Head of caudate nucleus (tissue), 42 donors: ENCODE measurements around the gene FMO2.

Experiments
- DNase-seq, 42 donors: peaks; one replicate each; pipeline versions ENCODE4 v3.0.0 to v3.0.0-alpha.2; 2020 to 2021; ENCODE audit warnings: mixed read lengths in 7 of 42
- intact Hi-C: fragments of 100-400 bp; cut with DNase I; formaldehyde crosslinking; loops from one replicate; pipeline ENCODE4 v1.15.0; 2022

Gene FMO2, protein sequence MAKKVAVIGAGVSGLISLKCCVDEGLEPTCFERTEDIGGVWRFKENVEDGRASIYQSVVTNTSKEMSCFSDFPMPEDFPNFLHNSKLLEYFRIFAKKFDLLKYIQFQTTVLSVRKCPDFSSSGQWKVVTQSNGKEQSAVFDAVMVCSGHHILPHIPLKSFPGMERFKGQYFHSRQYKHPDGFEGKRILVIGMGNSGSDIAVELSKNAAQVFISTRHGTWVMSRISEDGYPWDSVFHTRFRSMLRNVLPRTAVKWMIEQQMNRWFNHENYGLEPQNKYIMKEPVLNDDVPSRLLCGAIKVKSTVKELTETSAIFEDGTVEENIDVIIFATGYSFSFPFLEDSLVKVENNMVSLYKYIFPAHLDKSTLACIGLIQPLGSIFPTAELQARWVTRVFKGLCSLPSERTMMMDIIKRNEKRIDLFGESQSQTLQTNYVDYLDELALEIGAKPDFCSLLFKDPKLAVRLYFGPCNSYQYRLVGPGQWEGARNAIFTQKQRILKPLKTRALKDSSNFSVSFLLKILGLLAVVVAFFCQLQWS

DNA sequence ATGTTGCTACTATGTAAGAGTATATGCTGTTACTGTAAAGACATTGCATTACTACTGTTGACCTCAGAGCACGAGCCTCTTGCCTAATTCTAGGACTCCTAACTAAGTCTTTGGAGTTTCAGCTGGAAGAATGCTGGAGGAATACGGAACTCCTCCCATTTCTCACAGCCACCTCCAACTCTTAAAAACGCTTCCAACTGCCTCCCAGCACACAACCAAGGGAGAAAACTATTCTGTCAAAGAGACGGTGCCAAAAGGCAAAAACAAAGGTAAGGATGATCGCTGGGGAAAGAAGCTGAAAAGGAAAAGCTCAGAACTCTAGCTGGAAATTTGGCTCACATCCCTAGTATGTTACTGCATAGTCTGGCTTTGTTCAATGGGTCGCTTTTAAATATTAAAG lies at the start of gene FMO2:
Gene FMO2 (plus strand): TSS at position 210 of the 400 bp plus-strand sequence. CDS start 414 bp downstream, outside the sequence.
- intact Hi-C loops: no loop called here
- peak in 1 of 42 donors; percentile 3 for DNase-seq

DNA sequence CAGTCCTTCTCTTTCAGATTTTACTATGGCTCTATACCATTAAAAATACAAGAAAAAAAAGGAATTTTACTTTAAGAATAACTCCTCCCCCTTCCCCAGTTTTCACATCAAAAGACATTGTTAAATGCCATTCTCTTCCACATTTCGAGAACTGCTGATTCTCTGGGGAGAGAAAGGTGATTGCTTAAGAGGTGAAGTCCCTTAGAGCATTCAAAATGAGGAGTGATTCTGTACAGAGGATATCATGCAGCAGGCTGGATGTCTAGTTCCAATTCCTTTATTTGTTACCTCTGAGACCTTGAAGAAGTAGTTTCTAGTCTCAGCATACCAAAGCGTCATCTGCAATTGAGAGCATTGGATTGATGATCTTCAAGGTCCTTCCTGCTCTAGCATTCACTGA lies 47.5 kb upstream of the FMO2 start:
- intact Hi-C loops: no loop called here
- DNase-seq: no peak

DNA sequence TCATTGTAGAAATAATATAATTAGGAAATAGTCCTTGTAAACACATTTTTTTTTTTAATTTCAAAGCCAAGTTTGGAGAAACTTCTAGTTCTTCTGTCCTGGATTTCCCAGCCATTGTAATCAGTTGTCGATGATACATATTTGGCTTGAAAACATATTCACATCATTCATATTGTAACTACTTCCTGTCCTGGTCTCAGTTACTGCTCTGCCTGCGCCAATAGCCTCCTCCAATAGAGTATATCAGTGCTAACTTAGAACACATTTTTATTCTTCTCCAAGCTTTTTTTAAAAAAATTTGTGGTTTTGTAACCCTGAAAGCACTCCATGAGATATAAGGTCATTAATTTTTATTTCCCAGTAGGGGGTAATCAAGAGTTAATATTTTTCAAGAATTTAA lies 46.1 kb upstream of the FMO2 start:
- intact Hi-C loops: no loop called here
- no peak for DNase-seq

DNA sequence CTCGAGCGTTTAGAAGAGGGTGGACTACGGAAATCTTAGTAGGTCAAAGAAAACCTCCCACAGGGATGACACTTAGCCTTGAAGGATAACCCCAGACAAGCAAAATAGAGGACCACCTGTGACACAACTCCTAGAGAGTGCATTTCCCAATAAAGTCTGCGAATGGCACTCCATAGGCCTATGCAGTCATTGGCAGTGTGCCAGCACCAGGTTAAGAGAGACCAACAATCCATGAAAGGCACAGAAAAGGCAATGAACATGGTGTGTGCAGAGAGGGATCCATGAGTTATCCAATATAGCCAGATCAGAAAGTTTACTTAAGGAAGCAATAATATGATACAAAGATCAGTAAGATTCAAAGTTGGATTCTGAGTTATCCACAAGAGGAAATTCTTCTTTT lies 45.2 kb upstream of the FMO2 start:
- DNase-seq: no peak
- intact Hi-C loops: no loop called here

DNA sequence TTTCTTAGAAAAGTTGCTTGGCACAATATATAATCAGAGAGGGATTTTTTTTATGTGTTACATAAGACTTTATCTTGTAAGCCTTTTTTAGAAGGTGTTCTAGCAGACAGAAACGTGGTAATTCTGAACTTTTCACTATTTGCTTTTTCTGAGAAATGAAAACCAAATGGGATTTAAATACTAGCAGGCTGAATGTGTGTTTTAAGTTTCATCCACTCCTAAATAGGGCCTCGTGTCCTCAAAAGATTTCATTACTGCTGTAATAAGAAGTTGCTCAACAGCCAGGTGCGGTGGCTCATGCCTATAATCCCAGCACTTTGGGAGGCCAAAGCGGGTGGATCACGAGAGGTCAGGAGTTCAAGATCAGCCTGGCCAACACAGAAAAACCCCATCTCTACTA lies 44.7 kb upstream of the FMO2 start:
- no peak for DNase-seq
- intact Hi-C loops: no loop called here

DNA sequence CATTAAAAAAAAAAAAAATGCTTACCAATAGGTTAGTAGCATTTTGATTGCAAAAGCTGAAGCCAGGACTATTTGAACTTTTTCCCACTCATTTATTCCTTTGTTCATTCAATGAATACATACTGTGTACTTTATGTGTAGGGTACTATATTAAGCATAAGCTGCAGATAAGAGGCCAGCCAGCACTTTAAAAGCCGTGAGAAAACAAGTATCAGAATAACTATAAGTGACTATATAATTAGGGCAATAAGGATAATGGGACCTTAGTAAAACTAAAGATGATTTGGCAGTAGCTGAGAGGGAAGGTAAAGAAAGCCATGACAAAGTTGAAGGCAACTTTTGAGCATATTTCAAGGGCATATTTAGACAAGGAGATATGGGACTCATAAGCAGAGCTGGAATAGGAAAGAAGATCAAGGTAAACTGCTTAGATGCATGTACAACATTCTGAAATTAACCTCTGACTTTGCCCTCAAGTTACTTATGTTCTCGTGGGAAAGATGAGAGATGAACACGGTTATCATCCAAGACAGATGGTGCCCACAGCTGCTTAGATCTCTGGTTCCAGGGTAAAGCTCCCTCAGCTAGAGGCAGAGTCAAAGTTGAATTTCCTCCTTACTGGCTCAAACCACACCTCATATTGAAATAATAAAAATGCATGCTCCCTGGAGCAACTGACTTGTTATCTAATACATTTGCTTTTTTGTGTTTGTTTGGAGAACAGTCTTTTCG lies 44.0 kb upstream of the FMO2 start:
- intact Hi-C loops: no loop called here
- no peak for DNase-seq

DNA sequence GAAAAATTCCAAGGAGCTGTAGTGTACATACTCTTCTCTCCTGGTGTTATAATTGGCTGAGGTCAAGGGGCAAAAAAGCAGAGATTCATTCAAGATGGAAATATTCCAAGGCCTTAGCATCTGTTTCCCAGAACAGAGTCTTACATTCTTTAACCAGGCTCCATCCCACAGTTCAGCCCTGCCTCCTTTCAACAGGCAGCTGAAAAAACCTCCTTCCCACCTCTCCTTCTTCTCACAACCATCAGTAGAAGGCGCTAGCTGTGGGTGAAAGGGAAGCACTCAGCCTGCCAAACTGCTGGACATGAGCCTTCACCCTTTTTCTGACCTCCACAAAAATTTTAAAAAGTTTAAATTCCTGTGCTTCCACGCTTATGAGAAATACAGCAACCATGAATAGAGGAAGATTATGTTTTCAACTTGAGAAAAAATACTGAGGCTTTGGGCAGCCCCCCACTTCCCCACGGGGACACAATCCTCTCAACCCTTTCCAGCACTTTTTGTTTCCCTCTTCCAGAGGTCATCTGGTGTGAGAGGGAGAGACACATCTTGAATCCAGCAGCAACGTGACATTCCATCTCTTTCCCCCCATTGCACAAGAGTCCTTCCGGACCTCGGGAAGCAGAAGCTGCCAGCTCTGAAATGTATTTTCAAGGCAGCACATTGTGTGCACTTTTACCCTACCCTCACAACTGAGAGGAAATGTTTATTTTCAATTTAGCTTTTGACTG lies 43.2 kb upstream of the FMO2 start:
- intact Hi-C loops: no loop called here
- peak in 4 of 42 donors; percentile 10 to 12 (median 12) for DNase-seq

DNA sequence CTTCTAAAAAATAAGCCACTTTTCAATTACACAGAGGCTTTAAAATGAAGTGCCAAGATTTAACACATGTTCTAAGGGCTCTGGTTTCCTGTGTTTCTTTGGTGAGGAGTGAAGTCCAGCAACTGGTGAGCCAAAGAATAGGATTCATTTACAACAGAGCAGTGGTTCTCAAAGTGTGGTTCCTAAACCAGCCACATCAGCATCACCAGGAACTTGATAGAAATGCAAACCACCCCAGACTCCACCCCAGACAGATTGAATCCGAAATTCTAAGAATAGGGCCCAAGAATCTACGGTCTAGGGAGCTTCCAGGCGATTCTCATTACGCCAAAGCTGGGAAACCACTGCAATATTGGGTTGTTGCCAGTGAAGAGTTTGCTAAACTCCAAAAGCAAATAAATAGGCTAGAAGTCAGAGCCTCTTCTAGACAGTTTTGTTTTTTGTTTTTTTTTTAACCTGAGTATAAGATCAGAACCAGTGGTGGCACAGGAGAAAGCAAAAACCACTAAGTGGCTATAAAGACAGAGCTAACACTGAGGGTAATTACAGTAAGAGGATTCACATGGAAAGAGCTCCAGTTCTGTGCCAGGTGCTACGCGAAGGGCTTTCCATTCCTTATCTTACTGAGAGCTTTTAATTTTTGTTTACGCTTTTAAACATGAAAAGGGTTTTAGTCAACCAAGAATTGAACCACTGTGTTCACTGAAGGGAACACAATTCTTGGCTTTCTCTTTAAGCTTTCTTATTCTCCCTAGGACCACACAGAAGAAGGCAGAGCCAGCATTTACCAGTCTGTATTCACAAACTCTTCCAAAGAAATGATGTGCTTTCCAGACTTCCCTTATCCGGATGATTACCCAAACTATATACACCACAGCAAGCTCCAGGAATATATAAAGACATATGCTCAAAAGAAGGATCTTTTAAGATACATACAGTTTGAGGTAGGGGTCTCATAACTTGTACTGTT lies 42.4 kb upstream of the FMO2 start:
- DNase-seq: peak in 4 of 42 donors; percentile 6 to 16 (median 8)
- intact Hi-C loops: no loop called here

DNA sequence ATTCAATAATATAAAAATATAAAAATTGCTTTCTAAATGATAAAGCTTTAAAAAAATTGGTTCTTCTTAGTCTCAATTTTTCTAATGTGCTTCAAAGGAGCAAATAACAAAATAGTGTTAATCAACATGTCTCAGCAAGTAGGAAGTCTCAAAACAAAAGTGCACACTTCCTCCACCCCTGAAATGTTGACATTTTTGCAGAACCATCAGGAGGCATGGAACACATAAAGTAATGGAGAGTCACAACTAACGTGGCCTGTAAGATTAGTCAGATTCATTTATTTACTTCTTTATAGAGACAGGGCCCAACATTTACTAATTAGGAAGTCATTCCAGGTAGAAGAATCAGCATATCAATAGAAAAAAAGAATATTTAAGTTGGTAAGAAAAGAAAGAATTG lies 34.9 kb upstream of the FMO2 start:
- intact Hi-C loops: no loop called here

DNA sequence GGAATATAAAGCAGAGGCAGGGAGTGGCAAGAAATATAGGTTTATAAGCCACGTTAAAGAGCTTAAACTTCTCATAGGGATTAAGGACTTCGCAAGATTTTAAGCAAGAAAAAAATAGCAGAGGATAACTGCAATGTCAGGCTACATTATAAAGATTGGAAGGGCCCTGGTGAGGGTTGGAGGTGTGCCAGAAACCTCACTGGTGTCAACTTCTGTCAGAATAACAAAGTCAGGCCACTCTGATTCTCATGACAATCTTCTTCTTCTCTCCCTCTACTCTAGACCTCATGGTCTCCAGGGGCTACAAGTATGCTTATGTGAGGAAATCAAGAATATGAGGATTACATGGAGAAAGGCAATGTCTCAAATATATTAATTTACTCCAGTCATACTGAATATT lies 32.6 kb upstream of the FMO2 start:
- intact Hi-C loops: no loop called here
- no peak for DNase-seq

More for the DNA sequence above, 34.9 kb upstream of the FMO2 start:
- no peak for DNase-seq

DNA sequence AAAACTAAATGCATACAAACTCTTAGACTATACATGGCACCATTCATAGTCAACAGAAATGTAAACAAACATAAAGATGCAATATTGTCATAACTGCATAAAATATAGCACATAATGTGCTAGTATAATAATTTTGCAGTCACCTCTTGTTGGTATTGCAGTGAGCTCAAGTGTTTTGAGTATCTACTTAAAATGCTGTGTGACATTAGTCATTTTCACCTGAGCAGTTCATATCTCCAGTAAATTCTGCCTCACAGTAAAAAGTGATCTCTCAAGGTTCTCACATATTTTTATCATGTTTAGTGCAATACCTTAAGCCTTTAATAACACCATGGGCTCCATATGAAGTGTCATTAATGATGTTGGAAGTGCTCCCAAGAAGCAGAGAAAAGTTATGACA lies 29.6 kb upstream of the FMO2 start:
- DNase-seq: no peak
- intact Hi-C loops: no loop called here

DNA sequence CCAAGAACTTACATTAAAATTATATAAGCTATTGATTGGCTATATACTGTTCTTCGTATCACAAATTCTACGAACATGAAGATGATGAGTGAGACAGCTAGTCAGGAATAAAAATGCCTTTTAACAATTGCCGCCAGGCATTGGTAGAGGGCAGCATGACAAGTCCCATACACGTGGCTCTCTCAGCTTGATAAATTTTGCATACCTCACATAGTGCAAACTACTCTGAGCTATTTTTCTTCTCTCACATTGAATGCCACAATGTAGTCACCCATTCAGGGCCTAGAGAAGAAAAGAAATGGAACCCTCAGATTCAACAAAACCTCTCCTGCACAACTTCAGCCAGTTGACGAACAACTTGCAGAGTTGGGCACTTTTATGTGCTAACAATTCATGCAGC lies 27.0 kb upstream of the FMO2 start:
- intact Hi-C loops: no loop called here
- no peak for DNase-seq

DNA sequence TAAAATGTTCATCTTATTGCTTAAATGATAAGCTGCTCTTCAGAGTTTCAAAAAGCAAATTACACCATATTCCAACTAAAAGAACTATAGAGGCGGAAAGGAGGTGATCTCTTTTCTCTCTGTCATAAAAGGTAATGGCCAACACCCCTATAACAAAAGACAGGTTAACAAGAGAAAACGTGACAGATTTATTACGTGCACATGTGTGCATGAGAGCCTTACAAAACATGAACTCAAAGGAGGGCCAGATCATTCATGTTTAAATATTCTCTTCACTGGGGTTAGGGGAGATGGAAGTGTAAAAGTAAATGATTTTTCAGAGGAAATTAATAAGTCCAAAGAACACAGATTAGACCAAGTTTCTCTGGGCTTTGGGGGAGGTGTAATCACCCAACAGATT lies 26.5 kb upstream of the FMO2 start:
- intact Hi-C loops: no loop called here

DNA sequence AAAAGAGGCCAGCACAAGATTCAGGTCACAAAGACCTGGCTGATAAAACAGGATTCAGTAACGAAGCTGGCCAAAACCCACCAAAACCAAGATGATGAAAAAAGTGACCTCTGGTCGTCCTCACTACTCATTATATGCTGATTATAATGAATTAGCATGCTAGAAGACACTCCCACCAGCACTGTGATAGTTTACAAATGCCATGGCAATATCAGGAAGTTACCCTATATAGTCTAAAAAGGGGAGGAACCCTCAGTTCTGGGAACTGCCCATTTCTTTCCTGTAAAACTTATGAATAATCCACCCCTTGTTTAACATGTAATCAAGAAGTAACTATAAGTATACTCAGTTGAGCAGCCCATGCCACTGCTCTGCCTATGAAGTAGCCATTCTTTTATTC lies 26.0 kb upstream of the FMO2 start:
- intact Hi-C loops: no loop called here
- DNase-seq: no peak

More for the DNA sequence above, 26.5 kb upstream of the FMO2 start:
- no peak for DNase-seq

DNA sequence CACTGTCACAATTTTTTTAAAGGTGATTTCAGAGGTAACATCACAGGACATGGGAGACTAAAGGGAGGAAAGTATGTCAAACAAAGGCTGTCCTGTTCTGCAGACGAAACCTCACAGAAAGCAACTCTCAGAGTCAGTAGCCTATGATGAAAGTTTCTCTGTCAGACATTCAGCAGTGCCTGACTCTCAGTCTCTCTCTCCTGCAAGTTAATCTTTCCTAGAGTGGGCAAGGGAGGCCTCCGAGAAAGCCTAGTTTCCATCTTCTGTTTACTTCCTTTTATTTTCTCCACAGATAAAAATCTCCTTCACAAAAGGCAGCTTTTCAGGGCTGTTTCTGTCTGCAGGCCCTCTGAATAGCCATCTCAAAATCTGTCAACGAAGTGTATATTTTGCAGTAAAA lies 24.9 kb upstream of the FMO2 start:
- intact Hi-C loops: no loop called here
- no peak for DNase-seq

DNA sequence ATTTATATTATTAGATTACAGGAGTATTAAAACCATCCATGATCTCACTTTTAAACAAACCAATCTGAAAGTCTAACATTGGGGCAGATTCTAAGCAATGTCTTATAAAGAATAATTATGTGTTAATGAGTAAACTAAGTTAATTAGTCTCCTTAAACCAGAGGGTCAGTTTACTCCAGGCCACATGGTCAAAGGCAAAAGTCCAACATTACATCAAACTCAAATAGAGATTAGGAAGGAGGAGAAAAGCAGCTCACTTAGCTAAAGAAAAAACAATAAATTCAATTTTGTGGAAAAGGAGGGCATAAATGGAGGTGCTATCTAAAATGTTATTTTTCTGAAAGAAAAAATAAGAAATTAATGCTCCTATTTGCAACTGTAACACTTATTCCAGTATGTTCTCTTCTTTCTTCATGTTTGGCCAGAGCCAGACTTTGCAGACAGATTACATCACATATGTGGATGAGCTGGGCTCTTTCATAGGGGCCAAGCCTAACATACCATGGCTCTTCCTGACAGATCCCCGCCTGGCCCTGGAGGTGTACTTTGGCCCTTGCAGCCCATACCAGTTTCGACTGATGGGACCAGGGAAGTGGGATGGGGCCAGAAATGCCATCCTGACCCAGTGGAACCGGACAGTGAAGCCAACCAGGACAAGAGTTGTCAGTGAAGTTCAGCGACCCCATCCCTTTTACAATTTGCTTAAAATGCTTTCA lies 24.3 kb upstream of the FMO2 start:
- intact Hi-C loops: no loop called here
- DNase-seq: no peak

DNA sequence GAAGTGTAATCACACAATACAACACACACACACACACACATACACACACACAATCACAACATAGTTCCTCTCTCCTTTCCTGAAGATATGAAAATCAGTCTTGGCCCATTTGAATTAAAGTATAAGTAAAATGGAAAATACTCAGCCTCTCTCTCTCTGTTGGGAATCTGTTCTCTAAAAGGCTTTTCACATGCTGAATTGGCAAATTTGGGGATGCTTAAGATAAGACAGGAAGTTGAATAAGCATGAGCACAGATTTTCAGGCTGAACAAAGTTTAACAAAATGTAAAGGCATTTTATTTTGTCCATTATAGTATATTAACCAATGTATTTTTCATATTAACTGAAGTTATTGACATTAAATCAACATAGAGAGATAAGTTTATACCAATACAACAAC lies 23.7 kb upstream of the FMO2 start:
- intact Hi-C loops: no loop called here
- DNase-seq: no peak

DNA sequence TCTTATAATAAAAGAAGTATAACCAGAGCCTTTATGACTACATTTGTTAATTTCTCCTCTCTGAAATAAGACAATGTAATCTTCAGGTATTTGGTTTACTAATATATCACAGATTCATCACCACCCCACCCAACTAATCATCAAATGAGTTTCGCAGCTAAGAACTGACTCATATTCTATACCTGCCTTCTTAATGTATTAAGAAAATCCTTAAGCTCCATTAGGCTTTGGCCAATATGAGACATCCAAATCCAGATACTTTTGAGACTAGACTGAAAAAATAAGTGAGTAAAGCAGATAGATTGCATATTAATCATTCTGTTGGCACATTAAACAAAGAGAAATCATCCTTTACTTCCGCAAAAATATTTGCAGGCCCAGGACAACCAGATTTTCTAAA lies 18.7 kb upstream of the FMO2 start:
- intact Hi-C loops: no loop called here
- DNase-seq: no peak
